ENCODE measurements around the gene TNS1.

Gene TNS1

DNA sequence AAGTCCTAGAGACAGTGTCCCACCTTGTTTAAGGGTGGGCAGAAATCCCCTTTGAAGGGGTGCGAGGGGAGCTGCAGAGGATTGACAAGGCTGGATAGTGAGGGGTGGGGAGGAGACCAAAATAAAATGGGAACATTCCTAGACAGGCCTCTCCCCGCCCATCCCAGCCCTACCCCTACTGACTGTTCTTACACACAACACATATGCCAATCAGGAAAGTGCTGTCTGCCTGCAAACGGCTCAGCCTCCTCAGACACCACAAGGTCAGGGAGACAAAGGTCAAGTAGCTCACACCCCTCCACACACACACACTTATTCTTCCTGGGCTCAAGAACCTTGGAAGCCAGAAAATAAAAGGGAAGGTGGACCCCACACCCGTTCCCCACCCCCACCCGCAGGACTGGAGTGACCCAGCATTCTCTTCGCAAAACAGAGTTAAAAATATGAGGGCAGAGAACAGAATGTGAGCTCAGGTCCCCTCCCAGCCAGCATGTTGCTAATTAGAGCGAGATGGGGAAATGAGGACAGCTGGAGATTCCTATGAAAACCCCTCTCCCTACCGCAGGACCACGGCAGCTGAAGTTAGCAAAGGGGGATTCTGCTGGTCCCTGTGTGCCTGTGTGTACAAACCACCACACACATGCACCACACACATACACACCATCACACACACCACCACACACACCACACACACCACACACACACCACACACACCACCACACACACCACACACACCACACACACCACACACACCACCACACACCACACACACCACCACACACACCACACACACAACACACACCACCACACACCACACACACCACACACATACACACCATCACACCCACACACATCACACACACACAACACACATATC lies 197.8 kb downstream of the TNS1 start:
- no peak for DNase-seq

DNA sequence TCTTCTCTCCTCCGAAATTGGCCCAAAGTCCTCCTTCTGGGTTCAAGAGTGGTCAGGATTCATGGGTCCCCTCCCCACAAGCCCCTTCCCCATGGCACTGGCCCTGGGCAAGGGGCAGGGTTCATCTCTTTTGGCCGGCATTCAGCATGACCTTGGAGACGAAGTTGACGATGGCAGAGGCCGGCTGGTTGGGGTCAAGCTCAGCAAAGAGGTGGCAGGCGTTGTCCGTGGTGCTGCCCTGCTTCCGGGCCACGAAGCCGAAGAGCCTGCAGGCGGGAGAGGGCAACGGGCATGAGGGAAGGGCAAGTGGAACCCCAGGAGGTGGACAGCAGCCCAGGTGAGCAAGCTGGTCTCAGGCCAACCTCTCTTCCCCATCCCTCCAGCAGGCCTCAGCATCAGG lies 198.5 kb downstream of the TNS1 start:
- no peak for DNase-seq

DNA sequence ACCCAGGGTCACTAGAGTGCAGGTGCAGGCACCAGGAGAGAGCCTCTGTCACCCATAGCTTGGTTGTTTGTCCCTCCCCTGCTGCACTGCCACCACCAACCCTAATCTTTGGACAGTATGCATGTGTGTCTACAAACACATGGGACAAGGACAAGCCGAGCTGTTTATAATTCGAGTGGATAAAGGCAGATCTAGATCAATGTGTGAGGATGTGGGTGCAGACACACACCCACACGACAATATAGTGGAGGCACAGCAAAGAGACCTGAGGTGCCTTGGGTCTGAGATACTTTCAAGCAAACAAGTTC lies 199.2 kb downstream of the TNS1 start:
- no peak for DNase-seq

DNA sequence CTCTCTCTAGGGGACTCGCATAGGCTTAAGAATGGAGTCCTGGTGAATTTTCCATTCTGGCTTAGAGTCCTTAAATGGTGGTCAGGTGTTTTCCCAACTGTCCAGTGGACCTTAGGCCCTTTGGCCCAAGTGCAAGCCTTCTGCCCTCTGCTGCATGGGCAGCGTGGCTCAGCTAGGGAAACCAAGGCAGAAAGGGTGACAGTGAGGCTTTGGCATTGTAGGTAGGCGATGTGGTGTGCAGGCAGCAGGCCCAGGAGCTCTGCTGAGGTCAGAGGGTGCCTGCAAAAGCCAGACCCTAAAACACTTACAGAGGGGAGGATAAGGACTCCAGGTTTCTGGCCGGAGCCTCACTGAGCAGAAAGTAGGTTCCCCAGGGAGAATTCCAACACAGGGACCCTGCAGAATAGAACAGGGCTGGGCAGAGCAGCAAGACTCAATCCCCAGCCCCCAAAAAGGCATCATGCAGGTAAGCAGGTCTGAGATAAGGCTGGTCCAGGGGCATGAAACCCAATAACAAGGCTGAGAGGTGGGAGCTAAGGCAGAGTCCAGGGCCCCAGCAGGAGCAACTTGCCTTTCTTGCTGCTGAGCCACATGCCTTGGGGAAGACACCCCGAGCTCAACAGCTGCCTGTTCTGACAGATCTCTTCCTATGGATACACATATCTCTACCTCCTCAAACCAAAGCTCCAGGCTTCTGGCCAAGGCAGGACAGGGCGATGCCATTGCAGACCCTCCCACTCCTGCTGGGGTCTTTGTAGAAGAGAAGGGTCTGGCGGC lies 199.7 kb downstream of the TNS1 start:
- no peak for DNase-seq

DNA sequence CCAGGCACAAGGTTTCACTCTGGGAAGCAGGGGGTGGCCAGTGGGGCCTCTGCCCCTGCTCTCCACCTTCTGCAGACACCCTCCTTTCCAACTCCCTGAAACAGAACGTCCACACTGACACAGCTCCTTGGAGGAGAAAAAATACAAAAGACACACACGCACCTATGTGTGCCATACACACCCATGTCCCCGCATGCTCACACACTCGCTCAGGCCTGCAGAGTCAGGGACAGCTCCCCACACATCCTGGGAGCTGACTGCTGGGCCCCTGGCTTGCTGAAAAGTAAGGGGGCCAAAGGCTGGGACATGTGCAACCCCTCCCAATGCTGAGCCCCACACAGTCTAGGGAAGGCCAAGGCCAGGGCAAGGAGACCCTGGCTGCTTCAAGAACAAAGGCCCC lies 200.5 kb downstream of the TNS1 start:
- no peak for DNase-seq

DNA sequence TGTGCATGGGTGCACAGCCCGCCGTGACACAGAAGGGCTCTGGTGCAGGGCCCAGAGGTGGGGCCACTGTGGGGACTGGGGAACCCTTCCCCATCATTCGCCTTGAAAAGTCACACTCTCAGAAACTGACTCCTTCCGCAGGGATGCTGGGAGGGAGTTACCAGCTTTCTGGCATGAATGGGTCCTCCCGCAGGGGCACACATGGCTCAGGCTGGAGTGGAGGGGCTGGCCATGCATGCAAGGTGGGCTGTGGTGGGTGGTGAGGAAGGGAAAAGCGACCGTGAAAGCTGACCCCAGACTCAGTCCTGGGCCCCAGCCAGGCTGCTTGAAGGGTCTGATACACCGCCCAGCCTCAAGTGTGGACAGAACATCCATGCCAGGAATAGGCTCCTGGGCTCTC lies 201.1 kb downstream of the TNS1 start:
- no peak for DNase-seq

DNA sequence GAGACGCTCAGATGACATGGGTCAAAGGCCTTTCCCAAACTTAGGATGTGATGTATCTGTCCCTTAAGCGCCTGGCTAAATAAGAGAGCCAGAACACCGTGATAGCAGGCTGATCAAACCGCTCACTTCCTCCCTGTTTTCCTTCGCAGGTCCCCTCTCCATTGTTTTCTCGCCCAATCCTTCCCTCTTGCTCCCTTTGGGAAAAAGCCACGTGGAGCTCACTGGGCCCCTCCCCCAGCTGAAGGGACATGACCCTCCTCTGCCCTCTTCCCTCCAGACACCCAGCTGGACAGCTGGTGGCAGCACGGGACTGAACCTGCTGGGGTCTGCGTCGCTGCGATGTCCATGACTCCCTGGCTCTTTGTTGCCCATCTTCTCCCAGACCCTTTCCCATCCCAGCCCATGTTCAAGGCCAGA lies 201.7 kb downstream of the TNS1 start:
- no peak for DNase-seq

DNA sequence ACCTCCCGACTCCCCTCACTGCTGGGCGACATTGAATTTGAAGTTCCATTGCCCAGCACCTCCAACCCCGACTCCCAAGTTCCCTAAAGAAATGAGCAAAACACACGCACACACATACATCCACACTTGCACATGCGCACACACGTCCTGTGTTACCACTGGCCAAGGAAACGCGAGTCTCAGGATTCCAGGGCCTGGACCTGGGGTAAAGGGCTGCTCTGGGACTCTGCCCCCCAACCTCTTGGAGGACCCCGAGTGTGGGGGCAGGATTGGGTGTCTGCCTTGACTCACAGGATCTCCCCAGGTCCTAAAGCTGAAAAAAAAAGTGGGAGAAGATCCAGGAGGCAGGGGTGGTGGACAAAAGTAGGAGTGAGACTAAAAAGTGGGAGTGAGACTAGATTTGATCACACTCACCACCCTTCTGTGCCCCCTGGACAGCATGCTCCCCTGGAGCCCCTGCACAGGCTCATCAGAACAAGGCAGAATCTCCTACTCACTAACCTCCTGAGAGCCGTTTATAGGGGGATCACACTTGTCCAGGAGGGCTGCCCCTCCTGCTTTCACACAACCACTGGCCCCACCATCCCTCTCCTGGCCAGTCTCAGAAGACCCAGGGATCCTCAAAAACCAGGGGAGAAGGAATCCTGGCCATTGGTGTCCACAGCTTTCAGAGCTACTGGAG lies 202.2 kb downstream of the TNS1 start:
- no peak for DNase-seq

DNA sequence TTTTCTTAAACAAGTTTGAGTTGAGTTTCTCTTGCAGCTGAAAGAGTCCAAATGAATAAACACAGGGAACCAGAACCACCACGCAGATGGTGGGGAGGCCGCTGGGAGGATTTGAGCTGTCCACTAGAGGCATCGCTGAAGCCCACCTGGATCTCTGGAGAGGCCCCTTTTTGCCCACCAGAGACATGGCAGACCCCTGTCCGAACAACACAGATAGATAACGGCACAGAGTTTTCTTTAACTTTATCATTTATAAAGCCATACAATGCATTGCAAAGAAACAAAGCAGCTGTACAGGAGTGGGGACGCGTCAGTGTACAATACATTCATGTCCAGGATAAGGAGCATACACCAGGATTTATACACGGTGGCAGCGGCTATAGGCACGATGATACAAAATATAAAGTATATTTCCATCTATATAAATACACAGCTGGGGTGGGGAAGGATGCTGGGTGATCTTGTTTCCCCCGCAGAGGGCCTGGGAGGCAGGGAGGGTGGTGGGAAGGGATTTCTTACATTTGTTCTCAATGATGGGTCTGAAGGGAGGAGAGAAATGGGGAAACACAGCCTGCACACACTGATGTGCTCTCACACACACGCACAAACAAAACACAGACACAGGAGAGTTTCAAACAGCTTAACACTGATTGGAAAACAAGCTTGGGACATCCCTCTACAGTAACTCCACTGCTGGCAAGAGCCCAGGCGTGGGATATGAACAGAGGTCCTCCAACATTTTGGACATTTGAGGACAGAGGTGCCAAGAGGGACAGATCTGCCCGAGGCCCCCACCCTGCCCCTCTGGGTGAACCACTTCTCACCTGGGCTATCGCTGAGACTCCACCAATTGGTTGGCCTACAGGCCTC lies 203.0 kb downstream of the TNS1 start:
- DNase-seq = no peak

DNA sequence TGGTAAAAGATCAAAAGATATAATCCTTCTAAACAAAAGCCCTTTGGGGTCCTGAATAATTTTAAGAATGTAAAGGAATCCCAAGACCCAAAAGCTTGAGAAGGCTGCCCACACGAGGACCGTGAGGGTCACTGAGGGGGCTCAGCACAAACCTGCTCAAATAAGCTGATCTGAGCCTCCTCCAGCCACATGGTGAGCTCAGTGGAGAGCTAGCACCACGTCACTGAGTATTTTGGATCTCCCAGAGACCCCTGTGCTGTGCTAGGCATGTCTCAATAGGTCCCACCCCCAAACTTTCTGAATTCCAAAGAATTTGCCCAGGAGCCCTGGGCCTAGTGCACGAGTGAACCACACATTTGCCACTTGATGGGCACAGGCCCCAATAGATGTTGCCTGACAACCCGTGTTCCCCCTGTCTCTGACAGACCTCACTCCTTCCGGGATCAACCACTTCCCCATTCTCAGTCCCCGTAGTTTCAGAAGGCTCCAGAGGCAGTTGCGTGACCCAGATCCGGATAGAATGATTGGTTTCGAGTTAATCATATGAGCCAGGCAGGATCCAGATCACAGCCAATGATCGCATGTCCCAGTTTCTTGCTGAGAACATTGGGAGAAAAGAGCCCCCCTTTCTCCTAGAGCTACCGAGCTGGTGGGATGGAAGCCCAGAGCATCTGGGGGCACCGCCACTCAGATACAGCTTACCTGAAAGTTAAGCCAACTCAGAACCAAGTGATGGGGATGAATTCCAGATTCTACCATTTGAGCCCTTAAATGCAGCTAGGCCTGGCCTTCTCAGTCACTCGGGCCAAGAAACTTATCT lies 203.8 kb downstream of the TNS1 start:
- no peak for DNase-seq

DNA sequence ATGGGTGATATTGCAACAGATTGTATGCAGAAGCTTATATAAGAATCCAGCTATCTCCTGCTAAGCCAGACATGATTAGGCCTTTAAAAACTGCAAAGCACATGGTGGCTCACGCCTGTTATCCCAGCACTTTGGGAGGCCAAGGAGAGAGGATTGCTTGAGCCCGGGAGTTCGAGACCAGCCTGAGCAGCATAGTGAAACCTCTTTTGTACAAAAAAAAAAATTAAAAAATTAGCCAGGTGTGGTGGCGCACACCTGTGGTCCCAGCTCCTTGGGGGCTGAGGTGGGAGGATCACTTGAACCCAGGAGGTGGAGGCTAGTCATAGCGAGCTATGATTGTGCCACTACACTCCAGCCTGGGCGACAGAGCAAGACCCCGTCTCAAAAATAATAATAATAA lies 204.6 kb downstream of the TNS1 start:
- DNase-seq = no peak

DNA sequence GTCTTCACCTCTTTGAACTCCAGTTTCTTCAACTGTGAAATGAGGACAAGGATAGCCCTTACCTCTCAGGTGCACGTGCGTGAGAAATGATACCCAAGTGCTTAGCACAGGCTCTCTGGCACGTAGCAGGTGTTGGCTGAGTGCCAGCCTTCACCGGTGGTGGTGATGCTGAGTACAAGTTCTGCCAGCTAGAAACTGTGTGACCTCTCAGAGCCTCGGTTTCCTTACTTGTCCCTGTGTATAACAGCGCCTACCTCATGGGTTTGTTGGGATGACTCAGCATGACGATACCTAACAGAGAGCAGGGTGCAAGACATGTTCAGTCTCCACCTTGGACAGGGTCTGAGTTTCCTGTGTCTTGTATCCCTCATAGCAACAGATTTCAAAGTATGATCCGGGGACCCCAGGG lies 205.1 kb downstream of the TNS1 start:
- no peak for DNase-seq

DNA sequence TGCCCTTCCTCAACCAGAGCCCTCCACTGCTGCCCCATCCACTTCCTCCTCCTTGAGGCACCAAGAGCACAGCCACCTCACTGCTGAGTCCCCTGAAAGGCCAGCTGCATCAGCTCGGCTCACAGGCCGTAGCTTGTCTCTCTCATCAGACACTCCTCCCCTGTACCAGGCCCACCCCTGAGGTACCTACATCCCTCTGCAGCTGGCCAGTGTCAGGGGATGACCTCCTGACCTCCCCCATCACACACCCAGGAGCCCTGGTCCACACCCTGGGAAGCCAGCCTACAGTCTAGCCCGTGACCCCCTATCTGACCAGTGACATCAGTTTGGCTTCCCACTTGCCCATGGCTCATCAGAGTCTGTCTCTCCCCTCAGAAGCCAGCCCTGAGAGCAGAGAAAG lies 205.6 kb downstream of the TNS1 start:
- no peak for DNase-seq

DNA sequence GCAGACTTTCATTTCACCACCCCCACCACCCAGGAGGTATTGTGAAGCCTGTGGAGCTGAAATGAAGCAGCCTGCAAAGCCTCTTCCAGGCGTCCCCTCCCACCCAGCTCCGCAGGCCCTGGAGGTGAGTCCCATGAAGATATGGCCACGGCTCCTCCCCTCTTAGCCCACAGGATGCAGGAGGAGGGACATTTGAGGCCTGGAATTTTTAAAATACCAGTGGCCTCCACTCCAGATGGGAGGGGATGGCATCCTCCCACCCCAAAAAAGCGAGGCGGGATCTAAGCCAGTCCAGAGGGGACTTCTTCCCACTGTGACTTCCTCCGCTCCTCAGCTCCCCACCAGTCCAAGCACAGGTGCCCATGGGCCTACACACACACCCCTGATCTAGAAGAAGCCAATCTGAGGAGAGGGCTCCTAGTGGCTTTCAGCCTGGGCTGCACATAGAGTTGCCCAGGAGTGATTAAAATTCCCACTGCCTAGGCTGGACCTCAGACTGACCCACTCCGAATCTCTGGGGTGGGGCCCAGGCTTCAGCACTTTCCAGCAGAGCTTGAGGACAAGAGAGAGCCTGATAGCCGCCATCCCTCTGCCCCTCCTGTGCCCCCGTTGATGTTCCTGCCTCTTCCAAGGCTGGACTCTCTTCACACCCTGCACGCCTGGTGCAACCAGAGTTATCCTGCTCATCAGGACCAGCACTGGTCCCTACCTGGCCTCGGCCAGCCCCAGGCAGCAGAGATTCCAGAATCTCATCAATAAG lies 206.9 kb downstream of the TNS1 start:
- no peak for DNase-seq

DNA sequence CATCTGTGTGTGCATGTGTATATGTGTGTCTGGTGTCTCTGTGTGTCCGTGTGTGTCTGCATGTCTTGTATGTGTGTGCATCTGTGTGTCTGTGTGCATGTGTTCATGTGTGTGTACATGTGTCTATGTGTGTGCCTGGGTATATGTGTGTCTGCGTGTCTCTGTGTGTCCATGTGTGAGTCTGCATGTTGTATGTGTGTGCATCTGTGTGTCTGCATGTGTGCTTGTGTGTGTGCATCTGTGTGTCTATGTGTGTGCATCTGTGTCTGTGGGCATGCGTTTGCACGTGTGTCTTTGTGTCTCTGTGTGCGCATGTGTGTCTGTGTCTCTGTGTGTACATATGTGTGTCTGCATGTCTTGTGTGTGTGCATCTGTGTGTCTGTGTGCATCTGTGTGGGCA lies 207.7 kb downstream of the TNS1 start:
- DNase-seq = no peak

DNA sequence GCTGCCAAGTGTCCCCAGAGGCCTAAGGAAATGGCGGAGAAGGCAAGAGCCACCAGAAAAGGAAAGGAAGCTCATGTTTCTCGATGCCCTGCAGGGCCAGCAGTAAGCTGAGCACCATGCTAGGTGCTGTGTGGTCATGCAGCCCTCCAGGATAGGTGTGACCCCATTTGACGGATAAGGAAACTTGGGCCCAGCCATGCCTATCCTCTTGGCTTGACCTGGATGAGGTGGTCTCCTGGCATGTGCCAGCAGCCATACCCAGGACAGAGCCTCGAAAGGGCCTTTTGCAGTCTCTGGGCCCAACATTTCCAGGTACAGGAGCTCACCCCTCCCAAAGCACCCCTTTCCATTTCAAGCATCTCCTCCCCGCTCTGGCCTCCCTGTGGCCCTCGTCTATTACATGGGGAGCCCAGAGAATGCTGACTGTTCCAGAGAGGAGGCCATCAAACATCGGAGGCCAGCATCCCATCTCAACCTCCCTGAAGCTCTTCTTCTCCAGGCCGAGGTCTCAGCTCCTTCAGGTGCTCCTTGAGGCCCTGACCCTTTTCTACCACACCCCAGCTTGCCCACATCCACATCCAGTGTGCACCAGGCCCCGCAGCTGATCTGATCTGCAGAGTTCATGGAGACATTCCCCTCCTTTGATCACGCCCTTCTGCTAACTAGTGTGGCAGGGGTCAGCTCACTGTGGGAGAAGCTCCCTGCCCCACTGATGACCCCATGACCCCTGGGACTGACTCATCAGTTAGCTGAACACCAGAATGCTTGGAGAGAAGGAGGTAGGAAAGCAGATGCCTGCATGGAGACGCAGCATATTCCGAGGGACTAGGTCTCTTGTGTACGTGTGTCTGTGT lies 208.4 kb downstream of the TNS1 start:
- no peak for DNase-seq

DNA sequence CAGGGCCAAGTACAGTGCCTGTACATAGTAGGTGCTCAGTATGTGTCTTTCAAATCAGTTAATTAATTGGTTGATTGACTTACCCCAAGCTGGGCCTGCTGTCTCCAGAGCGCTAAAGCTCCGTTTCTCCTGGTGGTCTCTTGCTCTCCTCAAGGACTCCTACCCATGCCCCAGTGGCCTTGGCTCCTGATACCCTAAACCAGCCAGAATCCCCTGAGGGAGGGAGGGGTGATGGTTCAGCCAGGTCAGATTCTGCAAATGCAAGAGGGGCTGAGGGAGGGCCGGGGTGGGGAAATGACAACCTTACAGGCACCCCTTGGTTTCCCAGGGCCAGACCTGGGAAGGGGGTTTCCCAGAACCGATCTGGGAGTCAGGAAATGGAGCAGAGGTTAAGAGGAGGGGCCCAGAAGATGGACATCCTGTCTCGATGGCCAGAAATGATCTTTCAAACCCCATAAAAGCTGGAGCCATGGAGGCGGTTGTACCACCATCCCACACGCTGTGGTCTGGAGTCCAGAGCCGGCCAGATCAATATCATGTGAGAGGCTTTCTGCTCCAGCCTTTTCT lies 209.1 kb downstream of the TNS1 start:
- no peak for DNase-seq

DNA sequence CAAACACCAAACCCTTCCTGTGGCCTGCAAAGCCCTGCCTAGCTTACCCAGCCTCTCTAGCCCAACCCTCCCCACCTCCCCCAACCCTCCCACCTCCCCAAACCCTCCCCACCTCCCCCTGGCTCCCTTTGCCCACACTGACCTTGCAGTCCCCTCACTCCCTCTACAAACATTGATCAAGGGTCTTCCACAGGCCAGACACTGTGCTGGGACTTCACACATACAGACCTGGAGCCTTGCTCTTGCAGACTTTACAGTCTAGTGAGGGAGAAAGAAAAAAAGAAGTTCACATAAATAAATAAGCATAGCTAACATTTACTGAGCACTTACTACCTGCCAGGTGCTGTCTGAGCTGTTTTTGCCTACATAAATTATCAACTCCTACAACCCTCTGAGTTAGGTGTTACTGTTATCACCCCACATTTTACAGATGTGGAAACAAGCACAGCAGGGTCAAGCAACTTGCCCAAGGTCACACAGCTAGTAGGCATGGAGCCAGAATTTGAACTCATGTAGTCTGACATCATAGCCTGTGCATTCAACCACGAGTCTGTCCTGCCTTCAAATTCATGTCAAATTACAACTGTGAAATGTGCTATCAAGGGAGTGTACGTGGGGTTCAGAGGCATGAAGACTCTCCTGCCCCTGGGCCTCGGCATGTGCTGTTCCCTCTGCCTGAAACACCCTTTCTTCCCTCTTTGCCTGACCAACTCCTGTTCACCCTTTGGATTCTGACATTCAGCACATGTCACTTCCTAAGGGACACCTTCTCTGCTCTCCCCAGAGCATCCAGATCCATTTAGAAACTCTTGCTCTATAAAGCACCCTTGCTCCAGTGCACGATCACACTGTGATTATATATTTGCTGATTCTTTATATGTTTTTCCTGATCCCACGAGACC lies 209.9 kb downstream of the TNS1 start:
- DNase-seq = no peak

DNA sequence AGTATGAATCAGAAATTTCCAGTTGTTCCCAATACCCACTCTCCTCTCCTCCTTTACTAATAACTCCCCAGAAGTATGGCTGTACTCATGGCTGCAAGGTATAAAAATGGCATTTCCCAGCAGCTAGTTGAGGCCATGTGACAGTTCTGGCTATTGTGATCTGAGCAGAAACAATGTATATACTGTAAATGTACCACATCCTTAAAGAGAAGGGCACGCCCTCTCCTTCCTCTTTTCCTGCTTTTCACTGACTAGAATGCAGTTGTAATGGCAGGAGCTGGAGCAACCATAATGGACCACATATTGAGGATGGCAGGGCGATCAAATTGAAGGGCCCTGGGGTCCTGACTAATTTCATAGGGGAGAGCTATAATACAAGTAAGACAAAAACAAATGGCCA lies 211.2 kb downstream of the TNS1 start:
- no peak for DNase-seq
